Kidney tubule cell (primary cell): ENCODE measurements around the gene PDHB.
A peak's percentile ranks its signal among the peaks of the same experiment; 100 is the strongest.
"Not testable (repeated sequence)": the region's sequence is repeated elsewhere in the genome, so short reads cannot be mapped to it uniquely, and the experiment has no call there.

ENCODE experiments used
- DNase-seq: peaks from one replicate; pipeline ENCODE4 v3.0.0-alpha.2; 2018; ENCODE audit warnings: low spot score

PDHB gene

DNA sequence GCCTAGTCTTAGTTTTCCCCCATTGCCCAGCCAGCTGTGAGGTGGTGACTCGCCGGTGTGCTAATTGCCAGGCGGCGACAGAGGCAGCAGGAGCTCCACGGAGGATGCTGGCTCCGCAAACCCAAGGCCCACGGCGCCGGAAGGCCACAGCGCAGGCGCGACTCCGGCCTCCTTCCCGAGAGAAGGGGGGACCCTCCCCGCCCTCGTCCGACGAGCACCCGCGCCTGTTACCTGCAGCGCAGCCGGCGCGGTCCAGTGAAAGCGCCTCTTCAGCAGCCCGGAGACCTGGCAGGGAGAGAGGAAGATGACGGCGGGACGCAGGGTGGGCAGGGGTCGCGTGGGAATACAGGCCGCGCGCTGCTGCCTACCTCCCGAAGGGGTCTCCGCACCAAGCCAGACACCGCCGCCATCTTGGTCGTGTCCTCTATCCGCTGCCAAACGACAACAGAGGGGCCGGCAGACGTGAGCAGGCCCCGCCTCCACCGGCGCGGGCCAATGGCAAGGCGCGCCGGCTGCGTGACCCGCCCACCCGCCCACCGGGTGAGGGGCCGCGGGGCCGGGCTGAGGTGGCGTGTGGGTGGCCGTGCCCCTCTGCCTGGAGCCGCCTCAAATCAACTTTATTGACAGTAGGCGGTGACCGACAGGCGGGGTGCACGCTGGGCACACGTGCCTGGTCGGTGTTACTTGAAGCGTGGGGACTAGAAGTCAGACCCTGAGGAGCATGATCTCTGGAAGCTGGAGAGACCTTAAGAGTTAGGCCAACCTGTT is at the start of gene PDHB:
Gene PDHB (minus strand): TSS at position 433 of the 768 bp plus-strand sequence. CDS start 23 bp downstream, at position 410.
- peak; percentile 93 for DNase-seq

DNA sequence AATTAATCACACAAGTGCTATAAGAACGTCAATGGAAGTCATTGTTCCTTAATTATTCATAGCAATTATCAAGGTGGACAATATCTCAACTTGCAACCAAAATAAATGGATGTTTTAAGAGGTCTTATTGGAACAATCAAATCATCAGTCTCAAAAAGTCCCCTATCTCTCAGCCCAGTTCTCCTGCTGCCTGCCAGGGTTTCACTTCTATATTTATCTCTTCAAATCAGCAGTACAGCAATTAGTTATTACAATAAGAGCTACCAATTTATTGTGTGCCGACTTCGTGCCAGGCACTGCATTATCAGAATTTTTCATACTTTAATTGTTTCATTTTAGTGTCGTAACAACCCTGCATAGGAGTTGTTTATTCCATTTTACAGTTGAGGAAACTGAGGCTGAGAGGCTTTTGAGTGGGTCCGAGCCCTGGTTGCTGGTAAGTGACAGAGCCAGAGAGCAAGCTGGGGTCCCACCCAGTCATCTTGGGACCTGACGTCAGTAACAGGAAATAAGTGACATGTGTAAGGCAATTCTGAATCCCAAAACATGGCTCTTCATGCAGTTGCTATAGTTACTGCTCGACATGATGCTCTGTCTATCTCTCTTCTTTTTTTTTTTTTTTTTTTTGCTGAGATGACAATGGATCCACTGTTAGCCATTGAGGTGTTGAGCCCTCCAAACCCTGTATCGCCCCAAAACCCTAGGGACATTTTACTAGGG is 49.4 kb upstream of the PDHB start:
- DNase-seq: no peak

DNA sequence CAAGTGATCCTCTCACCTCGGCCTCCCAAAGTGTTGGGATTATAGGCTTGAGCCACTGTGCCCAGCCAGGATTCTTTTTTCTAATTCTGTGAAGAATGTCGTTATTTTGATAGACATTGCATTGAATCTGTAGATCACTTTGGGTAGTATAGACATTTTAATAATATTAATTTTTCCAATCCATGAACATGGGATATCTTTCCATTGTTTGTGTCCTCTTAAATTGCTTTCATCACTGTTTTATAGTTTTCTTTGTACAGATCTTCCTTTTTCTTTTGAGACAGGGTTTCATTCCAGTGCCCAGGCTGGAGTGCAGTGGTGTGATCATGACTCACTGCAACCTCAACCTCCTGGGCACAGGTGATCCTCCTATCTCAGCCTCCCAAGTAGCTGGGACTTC is 46.7 kb upstream of the PDHB start:
- DNase-seq: no peak

DNA sequence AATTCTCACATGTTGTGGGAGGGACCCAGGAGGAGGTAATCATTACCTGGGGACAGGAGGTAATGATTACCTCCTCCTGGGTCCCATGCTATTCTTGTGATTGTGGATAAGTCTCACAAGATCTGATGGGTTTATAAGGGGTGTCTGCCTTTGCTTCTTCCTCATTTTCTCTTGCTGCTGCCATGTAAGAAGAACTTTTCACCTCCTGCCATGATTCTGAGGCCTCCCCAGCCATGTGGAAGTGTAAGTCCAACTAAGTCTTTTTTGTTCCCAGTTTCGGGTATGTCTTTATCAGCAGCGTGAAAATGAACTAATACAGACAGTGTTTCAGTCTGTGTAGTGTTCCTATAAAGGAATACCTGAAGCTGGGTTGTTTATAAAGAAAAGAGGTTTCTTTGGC is 45.1 kb upstream of the PDHB start:
- no peak for DNase-seq

DNA sequence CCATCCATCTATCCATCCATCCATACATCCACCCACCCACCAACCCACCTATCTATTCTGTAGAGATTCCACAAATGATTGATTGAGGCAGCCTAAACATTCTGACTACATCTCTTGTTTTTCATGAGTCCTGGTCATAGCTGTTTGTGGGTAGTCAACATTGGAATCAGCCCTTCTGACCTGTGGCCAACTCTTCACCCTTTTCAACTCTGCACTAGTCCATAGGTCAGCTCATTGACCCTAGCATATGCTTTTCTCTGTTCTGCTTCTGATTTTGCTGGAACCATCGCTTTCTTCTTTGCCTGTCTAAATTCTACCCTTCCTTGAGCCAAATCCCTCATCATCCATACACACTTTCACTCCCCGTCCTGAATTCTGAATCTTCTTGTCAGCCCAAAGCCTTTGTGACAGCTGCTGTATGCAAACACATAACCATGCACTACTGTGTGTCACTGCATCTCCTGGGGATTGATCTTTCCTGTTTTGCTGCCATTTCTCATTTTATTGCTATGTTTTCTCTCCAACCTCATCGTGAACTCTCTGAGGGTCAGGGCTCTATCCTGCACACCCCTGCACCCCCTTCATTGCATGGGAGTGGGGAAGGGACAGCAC is 41.4 kb upstream of the PDHB start:
- no peak for DNase-seq

DNA sequence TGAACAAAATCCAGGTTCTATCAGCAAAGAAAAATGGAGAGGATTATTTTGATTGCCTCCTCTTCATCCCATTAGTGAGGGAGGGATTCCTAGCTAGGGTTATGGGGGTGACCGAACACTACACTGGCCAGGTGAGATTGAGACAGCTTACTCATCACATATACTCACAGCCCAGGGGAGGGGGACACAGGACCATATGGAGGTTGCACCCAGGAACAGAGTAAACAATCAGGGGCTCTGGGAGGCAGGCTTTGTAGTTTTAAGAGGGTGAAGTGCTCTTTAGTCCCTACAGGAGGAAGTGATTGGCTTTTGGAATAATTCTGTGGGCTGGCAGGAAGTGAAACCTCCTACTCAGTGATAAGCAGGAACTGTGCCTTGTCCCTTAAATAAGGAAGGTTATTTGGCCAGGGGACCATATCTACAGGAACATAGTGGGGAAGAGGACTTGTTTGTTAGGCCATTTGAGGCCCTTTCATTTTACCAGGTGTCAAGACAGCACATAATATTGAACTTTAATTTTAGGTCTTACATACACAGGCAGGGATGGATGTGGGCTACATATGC is 40.8 kb upstream of the PDHB start:
- no peak for DNase-seq

DNA sequence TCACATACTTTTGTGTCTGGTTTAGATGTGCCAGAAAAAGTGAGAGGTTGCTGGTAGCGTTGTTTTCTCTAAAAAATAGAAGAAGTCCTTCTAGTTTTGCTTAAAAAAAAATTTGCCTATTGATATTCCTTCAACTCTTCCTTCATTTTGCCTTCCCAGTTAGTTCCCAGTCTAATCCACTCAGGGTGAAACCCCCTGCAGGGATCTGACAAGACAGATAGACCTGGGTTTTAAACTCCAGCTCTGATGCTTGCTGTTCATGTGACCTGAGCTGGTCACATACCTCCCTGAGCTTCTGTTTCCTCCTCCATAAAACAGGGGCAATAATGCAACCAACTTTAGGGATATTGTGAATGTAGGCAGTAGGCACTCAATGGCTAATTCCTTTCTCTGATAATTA is 39.6 kb upstream of the PDHB start:
- DNase-seq: no peak

DNA sequence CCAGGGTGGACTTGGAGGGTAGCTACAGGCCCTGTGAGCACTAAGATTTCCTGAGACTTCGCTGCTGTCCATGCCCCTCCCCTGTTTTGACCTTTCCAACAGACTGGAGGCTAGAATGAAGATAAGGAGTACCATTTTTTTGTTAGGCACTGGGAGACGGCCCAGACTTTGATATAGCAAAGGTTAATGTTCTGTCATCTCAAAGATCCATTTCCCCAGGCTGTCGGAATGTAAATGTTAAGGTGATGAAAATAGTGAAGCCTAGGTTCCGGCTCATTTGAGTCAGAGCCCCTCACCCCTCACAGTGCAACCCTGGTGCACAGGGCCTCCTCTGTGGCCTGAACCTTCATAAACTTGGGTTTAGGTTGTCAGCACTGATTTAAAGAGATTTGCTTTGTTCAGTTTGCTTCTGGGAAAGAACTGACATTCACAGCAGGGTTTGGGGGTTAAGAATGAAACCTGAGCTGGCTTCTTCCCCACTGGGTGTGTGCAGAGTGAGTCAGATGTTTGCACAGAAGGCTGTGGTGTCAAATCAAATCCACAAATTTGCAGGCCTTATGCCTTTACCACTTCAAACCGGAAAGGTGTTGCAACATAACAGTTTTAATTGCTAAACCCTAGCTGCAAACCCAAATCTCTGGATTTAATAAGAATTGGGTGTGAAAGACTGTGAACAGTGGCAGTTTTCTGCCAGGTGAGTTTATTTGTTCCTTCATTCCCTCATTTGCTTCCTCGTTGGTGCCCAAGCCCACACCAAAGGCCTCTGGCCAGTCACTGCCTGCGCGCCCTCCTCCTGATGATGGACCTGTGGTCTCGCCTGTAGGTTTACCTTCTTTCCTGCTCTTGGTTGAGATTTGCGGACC is 37.6 kb upstream of the PDHB start:
- peak; percentile 82 for DNase-seq

DNA sequence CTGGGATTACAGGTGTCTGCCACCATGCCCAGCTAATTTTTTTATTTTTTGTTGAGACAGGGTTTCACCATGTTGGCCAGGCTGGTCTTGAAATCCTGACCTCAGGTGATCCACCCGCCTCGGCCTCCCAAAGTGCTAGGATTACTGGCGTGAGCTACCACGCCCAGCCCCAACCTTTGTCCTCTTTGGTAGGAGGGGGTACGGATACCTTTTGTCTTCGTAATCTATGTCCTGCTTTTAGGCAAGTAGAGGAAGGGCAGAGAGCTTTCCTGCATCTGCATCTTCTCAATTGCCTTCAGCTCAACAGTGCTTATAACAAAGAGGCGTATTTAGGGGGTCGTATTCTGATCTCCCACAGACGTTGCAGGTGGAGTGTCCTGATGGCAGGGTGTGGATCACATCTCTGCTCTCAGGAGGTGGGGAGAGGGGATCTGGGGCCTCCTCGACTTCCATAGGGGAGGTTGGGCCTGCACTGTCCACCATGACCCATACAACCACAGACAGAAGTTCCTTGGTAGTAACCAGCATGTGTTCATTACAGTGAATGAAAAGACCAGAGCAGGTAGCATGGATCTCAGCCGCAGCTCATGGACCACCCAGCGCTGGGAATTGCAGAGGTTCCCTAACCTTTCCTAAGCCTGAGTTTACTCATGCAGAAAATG is 36.9 kb upstream of the PDHB start:
- DNase-seq: no peak

DNA sequence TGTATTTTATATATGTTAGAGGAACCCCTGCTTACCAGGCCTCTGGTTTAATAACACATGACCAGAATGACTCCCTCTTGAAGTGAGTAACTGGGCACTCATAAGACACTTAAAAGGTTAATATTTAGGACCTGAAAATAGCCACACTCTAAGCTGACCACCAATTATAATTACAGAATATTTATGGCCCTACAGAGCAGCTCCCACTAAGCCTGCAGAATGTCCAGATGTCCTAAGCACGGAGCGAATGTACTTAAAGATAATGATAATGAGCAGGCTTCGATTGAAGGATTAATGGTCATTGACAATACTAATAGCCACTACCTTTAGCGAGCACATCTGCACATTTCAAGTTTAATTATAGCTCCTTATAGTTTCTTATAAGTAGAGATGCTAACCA is 35.5 kb upstream of the PDHB start:
- no peak for DNase-seq

DNA sequence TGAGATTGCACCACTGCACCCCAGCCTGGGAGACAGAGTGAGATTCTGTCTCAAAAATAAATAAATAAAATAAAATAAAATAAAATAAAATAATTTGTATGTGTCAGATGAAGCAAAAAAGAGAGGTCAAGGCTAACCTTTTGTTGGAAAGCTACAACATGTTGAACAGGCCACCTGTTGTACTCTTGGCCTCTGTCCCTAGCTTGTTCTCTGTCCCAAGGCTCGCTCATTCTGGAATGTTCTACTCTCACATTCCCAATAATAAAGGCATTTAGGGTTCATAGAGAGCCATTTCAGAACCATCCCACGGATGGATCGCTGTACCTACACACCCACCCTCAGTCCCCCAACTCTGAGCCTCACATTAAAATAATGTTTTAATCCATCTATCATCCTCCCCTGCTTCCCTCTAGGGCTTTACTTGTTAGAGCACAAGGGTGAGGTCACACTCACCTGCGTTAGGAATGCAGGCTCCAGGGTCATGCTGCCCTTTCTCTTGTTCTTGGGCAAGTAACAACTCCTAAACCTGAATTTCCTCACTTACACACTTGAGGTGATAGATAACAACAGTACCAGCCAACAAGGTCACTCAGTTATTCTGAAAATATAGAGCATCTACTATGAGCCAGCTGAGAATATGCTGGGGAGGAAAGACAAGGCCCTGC is 33.4 kb upstream of the PDHB start:
- no peak for DNase-seq

DNA sequence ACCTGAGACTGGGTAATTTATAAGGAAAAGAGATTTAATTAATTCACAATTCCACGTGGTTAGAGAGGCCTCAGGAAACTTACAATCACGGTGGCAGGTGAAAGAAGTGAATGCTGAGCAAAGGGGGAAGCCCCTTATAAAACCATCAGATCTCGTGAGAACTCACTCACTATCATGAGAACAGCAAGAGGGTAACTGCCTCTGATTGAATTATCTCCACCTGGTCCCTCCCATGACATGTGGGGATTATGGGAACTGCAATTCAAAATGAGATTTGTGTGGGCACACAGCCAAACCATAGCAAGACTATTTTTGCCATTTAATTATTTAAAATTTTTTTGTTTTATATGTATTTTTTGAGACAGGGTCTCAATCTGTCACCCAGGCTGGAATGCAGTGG is 31.2 kb upstream of the PDHB start:
- no peak for DNase-seq

DNA sequence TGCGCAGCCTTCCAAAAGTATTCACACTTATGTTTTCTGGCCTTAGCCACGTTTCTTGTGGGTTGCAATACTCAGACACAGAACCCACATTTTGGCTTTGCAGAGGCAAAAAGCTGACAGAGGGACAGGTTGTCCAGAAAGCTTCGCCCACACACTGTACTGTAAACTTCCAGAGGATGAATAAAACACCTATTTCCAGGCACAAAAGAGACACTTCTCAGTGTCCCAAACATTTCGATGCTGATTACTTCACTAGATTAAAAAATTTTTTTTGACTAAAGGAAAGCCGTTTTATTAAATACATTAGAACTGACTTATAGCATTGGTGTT is 30.3 kb upstream of the PDHB start:
- DNase-seq: no peak

DNA sequence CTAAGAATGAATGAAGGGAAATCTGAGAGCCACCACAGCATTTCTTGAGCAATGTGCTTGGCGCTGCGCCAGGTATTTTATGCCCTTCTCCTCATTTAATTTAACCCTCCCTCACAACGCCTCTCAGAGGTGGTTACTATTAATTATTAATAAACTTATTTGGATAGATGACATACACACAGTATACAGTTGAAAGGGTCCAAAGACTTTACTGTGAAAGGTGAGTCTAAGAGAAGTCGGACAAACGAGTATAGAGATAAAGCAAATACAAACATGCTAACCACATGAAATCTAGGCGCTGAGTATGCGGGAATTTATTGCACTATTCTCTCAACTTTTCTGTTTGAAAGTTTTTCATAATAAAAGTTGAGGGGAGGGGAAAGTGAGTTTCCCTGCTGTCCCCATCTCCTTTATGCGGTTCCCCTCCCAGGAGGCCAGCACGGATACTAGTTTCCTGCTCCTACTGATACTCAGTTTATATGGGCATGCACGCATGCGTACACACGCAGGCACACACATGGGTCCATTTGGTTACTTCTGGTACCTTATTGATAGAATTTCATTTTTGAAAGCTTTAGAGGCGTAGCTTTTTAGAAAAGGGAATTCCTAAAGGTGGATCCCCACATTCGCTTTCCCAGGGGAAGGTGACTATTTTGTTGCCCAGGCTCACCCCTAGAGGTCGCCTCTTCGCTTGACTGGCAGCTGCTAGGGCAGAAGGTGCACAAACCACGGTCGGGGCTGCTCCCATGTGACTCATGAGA is 29.7 kb upstream of the PDHB start:
- peak; percentile 88 for DNase-seq

DNA sequence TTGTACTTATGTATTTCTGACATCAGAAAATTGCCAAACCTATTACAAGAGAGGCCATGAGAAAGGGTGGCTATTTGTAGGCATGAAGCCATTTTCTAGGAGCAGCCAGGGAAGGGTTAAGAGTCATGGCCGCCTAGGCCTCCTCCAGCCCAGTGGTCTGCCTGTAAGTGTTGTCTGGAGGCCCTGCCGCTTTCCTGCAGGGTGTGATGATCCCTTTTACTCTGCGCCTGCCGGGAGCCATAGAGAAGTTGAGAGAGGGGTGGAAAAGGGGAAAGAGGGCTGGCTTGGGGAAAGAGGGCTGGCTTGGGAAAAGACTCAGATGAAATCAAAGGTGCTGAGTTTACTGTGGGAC is 29.2 kb upstream of the PDHB start:
- DNase-seq: no peak

DNA sequence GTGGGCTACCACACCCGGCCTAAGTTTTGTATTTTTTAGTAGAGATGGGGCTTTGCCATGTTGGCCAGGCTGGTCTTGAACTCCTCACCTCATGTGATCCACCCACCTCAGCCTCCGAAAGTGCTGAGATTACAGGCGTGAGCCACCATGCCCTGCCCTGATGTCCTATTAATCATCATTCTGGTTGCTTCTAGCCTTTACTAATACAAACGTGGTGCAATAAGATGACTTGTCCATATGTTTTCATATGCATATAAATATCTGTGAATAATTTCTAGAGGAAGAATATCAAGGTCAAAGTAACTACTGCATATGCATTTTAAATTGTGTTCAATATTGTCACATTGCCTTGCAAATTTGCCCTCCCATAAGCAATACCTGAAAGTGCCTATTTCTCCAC is 25.5 kb upstream of the PDHB start:
- DNase-seq: no peak

DNA sequence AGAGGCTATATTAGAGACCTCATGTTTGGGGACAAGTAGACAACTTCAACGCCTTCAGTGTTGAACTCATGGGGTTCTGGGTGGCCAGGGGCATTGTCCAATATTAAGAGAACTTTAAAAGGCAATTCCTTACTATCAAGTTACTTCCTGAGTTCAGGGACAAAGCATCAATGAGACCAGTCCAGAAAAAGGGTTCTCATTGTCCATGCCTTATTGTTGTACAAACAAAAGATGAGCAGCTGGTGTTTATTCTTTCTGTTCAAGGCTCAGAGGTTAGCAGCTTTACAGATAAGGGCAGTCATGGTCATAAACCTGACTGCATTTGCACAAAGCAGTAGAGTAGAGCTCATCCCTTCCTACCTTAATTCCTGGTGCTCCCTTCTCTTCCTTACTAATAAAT is 18.5 kb upstream of the PDHB start:
- no peak for DNase-seq

DNA sequence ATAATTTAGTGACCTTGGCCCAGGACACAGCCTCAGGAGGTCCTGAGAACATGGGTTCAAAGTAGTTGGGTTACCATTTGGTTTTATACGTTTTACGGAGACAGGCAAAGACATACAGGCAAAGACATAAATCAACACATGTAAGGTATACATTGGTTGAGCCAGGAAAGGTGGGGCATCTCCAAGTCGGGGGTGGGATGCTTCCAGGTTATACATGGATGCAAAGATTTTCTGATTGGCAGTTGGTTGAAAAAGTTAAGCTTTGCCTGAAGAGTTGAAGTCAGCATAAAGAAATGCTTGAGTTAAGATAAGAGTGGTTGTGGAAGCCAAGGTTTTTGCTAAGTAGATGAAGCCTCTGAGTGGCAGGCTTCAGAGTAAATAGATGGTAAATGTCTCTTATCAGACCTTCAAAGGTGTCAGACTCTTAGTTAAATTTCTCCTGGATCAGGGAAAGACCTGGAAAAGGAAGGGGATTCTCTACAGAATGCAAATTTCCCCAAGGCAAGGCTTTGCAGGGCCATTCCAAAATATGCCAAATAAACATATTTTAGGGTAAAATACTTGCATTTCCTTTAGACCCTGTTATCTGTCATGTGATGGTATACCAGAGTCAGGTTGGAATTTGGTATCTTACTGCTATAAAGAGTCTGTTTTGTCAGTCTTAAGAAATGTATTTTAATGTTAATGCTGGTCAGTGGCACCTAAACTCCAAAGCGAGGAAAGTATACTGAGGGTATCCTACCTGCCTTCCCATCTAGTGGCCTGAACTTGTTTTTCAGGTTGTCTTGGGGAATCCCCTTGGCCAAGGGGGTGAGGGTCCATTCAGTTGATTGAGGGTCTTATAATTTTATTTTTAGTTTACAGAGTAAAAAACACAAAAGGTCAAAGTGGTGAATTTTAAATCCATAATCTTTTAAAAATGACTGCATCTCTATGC is 8.2 kb upstream of the PDHB start:
- no peak for DNase-seq

DNA sequence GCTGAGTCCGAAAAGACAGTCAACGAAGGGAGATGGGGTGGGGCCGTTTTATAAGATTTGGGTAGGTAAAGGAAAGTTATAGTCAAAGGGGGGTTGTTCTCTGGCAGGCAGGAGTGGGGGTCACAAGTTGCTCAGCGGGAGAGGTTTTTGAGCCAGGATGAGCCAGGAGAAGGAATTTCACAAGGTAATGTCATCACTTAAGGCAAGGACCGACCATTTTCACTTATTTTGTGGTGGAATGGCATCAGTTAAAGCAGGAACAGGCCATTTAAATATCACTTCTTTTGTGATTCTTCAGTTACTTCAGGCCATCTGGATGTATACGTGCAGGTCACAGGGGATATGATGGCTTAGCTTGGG is 7.3 kb upstream of the PDHB start:
- DNase-seq: not testable (repeated sequence)
